ENCODE data around the gene FLRT1.

- TF ChIP-seq, protein P1, sequence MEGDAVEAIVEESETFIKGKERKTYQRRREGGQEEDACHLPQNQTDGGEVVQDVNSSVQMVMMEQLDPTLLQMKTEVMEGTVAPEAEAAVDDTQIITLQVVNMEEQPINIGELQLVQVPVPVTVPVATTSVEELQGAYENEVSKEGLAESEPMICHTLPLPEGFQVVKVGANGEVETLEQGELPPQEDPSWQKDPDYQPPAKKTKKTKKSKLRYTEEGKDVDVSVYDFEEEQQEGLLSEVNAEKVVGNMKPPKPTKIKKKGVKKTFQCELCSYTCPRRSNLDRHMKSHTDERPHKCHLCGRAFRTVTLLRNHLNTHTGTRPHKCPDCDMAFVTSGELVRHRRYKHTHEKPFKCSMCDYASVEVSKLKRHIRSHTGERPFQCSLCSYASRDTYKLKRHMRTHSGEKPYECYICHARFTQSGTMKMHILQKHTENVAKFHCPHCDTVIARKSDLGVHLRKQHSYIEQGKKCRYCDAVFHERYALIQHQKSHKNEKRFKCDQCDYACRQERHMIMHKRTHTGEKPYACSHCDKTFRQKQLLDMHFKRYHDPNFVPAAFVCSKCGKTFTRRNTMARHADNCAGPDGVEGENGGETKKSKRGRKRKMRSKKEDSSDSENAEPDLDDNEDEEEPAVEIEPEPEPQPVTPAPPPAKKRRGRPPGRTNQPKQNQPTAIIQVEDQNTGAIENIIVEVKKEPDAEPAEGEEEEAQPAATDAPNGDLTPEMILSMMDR (IDR thresholded peaks at IDR 0.05) = no peak
- no peak for TF ChIP-seq POLR2A (IDR thresholded peaks at IDR 0.05; ENCODE audit: low read length)
- TF ChIP-seq, protein P2, sequence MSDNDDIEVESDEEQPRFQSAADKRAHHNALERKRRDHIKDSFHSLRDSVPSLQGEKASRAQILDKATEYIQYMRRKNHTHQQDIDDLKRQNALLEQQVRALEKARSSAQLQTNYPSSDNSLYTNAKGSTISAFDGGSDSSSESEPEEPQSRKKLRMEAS (IDR thresholded peaks at IDR 0.05) = no peak
- no peak for TF ChIP-seq RFX5 (IDR thresholded peaks at IDR 0.05)
- no peak for TF ChIP-seq CHD4 (IDR thresholded peaks at IDR 0.05; ENCODE audit: borderline replicate concordance)
- TF ChIP-seq NR3C1 (IDR thresholded peaks at IDR 0.05) = no peak
- no peak for TF ChIP-seq CEBPB (IDR thresholded peaks at IDR 0.05)
- TF ChIP-seq, protein P3, sequence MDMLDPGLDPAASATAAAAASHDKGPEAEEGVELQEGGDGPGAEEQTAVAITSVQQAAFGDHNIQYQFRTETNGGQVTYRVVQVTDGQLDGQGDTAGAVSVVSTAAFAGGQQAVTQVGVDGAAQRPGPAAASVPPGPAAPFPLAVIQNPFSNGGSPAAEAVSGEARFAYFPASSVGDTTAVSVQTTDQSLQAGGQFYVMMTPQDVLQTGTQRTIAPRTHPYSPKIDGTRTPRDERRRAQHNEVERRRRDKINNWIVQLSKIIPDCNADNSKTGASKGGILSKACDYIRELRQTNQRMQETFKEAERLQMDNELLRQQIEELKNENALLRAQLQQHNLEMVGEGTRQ (IDR thresholded peaks at IDR 0.05) = no peak
- TF ChIP-seq EP300 (IDR thresholded peaks at IDR 0.05) = no peak
- no peak for TF ChIP-seq REST (IDR thresholded peaks at IDR 0.05)
These were observed 48.7 kb upstream of the FLRT1 start for GRCh38 chr11:63986932-63987513.

Measured in A549 (cell line).